ENCODE measurements around the gene TUBAL3.

DNA sequence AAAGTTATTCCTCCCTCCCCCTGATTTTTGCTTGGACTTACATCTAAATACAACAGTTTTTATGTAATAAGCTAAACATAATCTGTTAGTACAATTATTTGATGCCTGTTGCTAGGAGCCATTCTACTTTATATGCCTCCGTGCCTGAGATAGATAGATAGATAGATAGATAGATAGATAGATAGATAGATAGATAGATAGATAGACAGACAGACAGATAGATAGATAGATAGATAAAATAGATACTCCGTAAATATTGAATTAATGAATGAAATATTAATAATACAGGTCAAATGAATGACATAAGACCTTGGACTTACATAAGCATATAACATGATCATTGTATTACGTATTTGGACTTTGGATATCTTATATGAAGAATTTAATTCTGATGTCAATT lies 30.7 kb upstream of the TUBAL3 start:
- TF ChIP-seq, protein P1, sequence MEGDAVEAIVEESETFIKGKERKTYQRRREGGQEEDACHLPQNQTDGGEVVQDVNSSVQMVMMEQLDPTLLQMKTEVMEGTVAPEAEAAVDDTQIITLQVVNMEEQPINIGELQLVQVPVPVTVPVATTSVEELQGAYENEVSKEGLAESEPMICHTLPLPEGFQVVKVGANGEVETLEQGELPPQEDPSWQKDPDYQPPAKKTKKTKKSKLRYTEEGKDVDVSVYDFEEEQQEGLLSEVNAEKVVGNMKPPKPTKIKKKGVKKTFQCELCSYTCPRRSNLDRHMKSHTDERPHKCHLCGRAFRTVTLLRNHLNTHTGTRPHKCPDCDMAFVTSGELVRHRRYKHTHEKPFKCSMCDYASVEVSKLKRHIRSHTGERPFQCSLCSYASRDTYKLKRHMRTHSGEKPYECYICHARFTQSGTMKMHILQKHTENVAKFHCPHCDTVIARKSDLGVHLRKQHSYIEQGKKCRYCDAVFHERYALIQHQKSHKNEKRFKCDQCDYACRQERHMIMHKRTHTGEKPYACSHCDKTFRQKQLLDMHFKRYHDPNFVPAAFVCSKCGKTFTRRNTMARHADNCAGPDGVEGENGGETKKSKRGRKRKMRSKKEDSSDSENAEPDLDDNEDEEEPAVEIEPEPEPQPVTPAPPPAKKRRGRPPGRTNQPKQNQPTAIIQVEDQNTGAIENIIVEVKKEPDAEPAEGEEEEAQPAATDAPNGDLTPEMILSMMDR (IDR thresholded peaks at IDR 0.05; ENCODE audit: low read depth, low read length), result no peak
- TF ChIP-seq, protein P2, sequence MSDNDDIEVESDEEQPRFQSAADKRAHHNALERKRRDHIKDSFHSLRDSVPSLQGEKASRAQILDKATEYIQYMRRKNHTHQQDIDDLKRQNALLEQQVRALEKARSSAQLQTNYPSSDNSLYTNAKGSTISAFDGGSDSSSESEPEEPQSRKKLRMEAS (IDR thresholded peaks at IDR 0.05; ENCODE audit: low read depth, low read length), result no peak
- no peak for TF ChIP-seq POLR2A (IDR thresholded peaks at IDR 0.05; ENCODE audit: extremely low read depth, insufficient read length)

Data from NB4 (cell line).